Tibial artery (tissue), 4 donors: ENCODE data around the gene EDIL3.

Experiments used
- DNase-seq, 2 donors: peaks; one replicate each; pipeline ENCODE4 v3.0.0-alpha.2; 2019
- H3K27ac ChIP-seq, 2 donors: fragments of 200-600 bp; sonication (generic) in 1 of 2; 1 replicate in 1 of 2; 2 replicates in 1 of 2; pipeline ENCODE4 v1.5.1; 2018 to 2019; ENCODE audit warnings: mild to moderate bottlenecking in 1 of 2
- H3K27me3 ChIP-seq, 2 donors: fragments of 200-600 bp; sonication (generic) in 1 of 2; one replicate each; pipeline versions ENCODE4 v1.5.1 to v1.6.0; 2016 to 2019
- H3K36me3 ChIP-seq, 3 donors: fragments of 200-600 bp; sonication (generic) in 2 of 3; one replicate each; pipeline ENCODE4 v1.5.1; 2016 to 2019; ENCODE audit warnings: mild to moderate bottlenecking in 2 of 3
- H3K4me1 ChIP-seq, 4 donors: fragments of 200-600 bp; sonication (generic) in 2 of 4; 1 replicate in 3 of 4; 2 replicates in 1 of 4; pipeline ENCODE4 v1.5.1; 2016 to 2019
- H3K4me3 ChIP-seq, 2 donors: fragments of 200-600 bp; sonication (generic) in 1 of 2; 1 replicate in 1 of 2; 2 replicates in 1 of 2; pipeline ENCODE4 v1.5.1; 2018 to 2019; ENCODE audit warnings: mild to moderate bottlenecking in 2 of 2
- H3K9me3 ChIP-seq, 3 donors: fragments of 200-600 bp; sonication (generic) in 1 of 3; one replicate each; pipeline ENCODE4 v1.5.1; 2016 to 2019
- CTCF ChIP-seq, 2 experiments: fragments of 200-600 bp in 1 of 2; fragments of 450-650 bp in 1 of 2; IDR thresholded peaks; one replicate each; pipeline ENCODE4 v1.5.1; 2017 to 2019; ENCODE audit warnings: antibody characterized with exemption in 2 of 2, mild to moderate bottlenecking in 1 of 2, moderate library complexity in 1 of 2
- intact Hi-C: fragments of 100-400 bp; cut with DNase I; formaldehyde crosslinking; loops from one replicate; pipeline ENCODE4 v1.15.0; 2023; ENCODE audit warnings: low total_unique reads

EDIL3 gene

GRCh38 chr5:83991566-83992224 is 393.0 kb downstream of the EDIL3 start:
- H3K9me3 ChIP-seq: no peaks in the 10 kb centered on the region
- H3K4me3 ChIP-seq: no peak overlapping the region
- no peak for TF ChIP-seq CTCF (IDR thresholded peaks at IDR 0.05)
- intact Hi-C loops: no loop called here
- no peaks in the 10 kb centered on the region for H3K27me3 ChIP-seq
- no peak overlapping the region for H3K27ac ChIP-seq
- DNase-seq: no peak
- H3K4me1 ChIP-seq: peaks cover 0 to 5% (median 0%) of the 10 kb centered on the region in 4 donors
- H3K36me3 ChIP-seq: no peaks in the 10 kb centered on the region

GRCh38 chr5:83988293-83988685 is 396.4 kb downstream of the EDIL3 start:
- Histone ChIP-seq H3K9me3 (no peaks in the 10 kb centered on the region), H3K4me3 (no peak overlapping the region), H3K4me1 (peaks cover 0 to 5% (median 0%) of the 10 kb centered on the region in 4 donors), H3K27ac (no peak overlapping the region), H3K27me3 (no peaks in the 10 kb centered on the region), H3K36me3 (no peaks in the 10 kb centered on the region)
- no peak for TF ChIP-seq CTCF (IDR thresholded peaks at IDR 0.05)
- no peak for DNase-seq
- intact Hi-C loops: no loop called here

GRCh38 chr5:83987513-83988292 is 397.0 kb downstream of the EDIL3 start:
- no peaks in the 10 kb centered on the region for H3K27me3 ChIP-seq
- intact Hi-C loops: no loop called here
- peaks cover 0 to 5% (median 0%) of the 10 kb centered on the region in 4 donors for H3K4me1 ChIP-seq
- no peaks in the 10 kb centered on the region for H3K36me3 ChIP-seq
- DNase-seq: no peak
- TF ChIP-seq CTCF (IDR thresholded peaks at IDR 0.05): no peak
- no peak overlapping the region for H3K27ac ChIP-seq
- no peaks in the 10 kb centered on the region for H3K9me3 ChIP-seq
- H3K4me3 ChIP-seq: no peak overlapping the region

GRCh38 chr5:83983852-83984251 is 400.8 kb downstream of the EDIL3 start:
- DNase-seq: no peak
- no peaks in the 10 kb centered on the region for H3K27me3 ChIP-seq
- no peak for TF ChIP-seq CTCF (IDR thresholded peaks at IDR 0.05)
- H3K9me3 ChIP-seq: no peaks in the 10 kb centered on the region
- intact Hi-C loops: no loop called here
- H3K4me3 ChIP-seq: no peak overlapping the region
- H3K36me3 ChIP-seq: no peaks in the 10 kb centered on the region
- H3K4me1 ChIP-seq: peaks cover 0 to 5% (median 0%) of the 10 kb centered on the region in 4 donors
- no peak overlapping the region for H3K27ac ChIP-seq

- TF ChIP-seq CTCF (IDR thresholded peaks at IDR 0.05): no peak
- no peaks in the 10 kb centered on the region for H3K4me1 ChIP-seq
- no peak for DNase-seq
- no peak overlapping the region for H3K4me3 ChIP-seq
- no peaks in the 10 kb centered on the region for H3K9me3 ChIP-seq
- H3K27ac ChIP-seq: no peak overlapping the region
- H3K27me3 ChIP-seq: no peaks in the 10 kb centered on the region
- H3K36me3 ChIP-seq: no peaks in the 10 kb centered on the region
- intact Hi-C loops: no loop called here
These were observed 410.5 kb downstream of the EDIL3 start for GRCh38 chr5:83973925-83974815.
